ENCODE results near the gene OGG1. TPM values are rescaled to one million over a fixed set of nuclear protein-coding genes. Genes with fewer than 3 reads are reported as not detected.

Gene OGG1
- total and polyA plus RNA-seq, 7 experiments from 2014 or later = 18.4 to 42.9 (median 26.8) TPM

DNA sequence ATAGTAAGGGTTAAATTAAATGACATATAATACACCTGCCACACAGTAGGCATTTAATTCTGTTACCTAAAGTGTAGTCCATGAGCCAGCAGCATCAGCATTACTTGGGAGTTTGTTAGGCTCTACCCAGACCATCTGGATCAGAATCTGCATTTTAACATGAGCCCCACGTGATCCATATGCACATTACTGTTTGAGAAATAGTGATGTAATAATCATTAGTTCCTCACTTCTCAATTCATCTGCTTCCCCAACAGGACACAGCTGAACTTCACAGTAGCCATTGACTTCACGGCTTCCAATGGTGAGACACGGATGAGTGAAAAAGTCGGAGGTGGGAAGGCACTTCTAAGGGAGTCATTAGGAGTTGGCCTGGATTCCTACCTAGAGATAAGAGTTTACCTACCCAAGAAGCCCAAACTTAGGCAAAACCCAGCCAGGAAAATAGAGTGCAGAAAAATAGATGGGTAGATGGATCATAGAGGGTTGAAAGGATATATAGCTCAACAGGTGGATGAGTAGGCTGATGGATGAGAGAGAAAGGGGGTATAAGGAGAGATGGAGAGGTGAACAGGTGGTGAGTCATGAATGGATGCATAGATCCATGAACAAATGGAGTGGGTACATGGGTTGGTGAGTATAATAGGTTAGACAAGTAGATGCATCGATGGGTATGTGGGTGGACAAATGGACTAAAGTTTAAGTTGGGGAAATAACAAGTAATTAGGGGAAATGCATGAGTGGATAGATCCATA lies 32.8 kb upstream of the OGG1 start:
- Mint-ChIP-seq H3K4me1 (peaks cover 0 to 18% (median 17%) of the 10 kb centered on the region in 7 donors), H3K9me3 (peaks cover 0 to 4% (median 0%) of the 10 kb centered on the region in 11 donors), H3K27me3 (peaks cover 0 to 17% (median 6%) of the 10 kb centered on the region in 5 donors), H3K36me3 (no peaks in the 10 kb centered on the region), H3K27ac (no peak overlapping the region), H3K4me3 (peak overlapping the region in 1 of 10 donors; percentile 7)
- no peak for ATAC-seq
- POLR2A ChIA-PET = no interaction called here
- Histone ChIP-seq H3K27ac (ENCODE audit: low read depth, low read length) (no peak overlapping the region), H3K9me3 (ENCODE audit: control insufficient read depth in 2 of 3, low read length in 3 of 3) (no peaks in the 10 kb centered on the region), H3K4me3 (ENCODE audit: low read length) (no peak overlapping the region), H3K36me3 (ENCODE audit: control insufficient read depth in 2 of 3, insufficient read depth in 3 of 3, low read length in 3 of 3) (no peaks in the 10 kb centered on the region), H3K27me3 (ENCODE audit: control insufficient read depth in 2 of 2, insufficient read depth in 2 of 2, low read length in 2 of 2) (no peaks in the 10 kb centered on the region), H3K4me1 (ENCODE audit: control insufficient read depth in 2 of 2, insufficient read depth in 2 of 2, low read length in 2 of 2) (peaks cover 0 to 8% of the 10 kb centered on the region in 2 donors)
- intact Hi-C loops (cut with micrococcal nuclease) = no loop called here
- CTCF ChIA-PET = interaction anchor here (1.5 kb wide), 1 partner anchor 13 kb away, joined by 3 read pairs; no protein-coding TSS in a partner anchor
- no peak for DNase-seq

DNA sequence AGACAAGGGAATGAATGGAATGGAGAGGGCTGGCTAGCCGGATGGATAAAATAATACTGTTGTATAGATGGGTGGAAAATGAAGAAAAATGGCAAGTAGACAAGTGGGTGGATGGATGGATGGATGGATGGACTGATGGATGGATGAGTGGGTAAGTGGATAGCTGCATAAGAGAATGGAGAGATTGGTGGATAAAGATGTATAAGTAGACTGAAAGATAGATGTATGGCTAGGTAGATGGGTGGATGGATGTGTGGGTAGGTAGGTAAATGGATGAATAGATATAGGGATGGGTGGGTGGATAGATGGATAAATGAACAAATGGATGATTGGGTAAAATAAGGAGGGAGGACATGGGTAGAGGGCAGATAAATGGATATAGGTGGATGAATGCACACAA lies 32.2 kb upstream of the OGG1 start:
- Mint-ChIP-seq H3K4me3 (peak overlapping the region in 1 of 10 donors; percentile 7), H3K27ac (peak overlapping the region in 1 of 9 donors; percentile 55), H3K4me1 (peaks cover 0 to 18% (median 17%) of the 10 kb centered on the region in 7 donors), H3K27me3 (peaks cover 0 to 20% (median 6%) of the 10 kb centered on the region in 5 donors), H3K36me3 (no peaks in the 10 kb centered on the region), H3K9me3 (peaks cover 0 to 4% (median 0%) of the 10 kb centered on the region in 11 donors)
- ChIA-PET CTCF (interaction anchor here (0.7 to 2.1 kb wide), 3 partner anchors 10 to 13 kb away, joined by 3 to 13 read pairs (median 4); no protein-coding TSS in a partner anchor), POLR2A (interaction anchor here (0.6 to 1.5 kb wide), 4 partner anchors 9 to 15 kb away, joined by 4 to 5 read pairs (median 4); partner anchors contain the start of gene BRPF1)
- peaks cover 0 to 8% of the 10 kb centered on the region in 2 donors for H3K4me1 ChIP-seq (ENCODE audit: control insufficient read depth in 2 of 2, insufficient read depth in 2 of 2, low read length in 2 of 2)
- H3K4me3 ChIP-seq (ENCODE audit: low read length) = no peak overlapping the region
- no peaks in the 10 kb centered on the region for H3K36me3 ChIP-seq (ENCODE audit: control insufficient read depth in 2 of 3, insufficient read depth in 3 of 3, low read length in 3 of 3)
- DNase-seq = no peak
- H3K27me3 ChIP-seq (ENCODE audit: control insufficient read depth in 2 of 2, insufficient read depth in 2 of 2, low read length in 2 of 2) = no peaks in the 10 kb centered on the region
- intact Hi-C loops (cut with micrococcal nuclease) = no loop called here
- no peaks in the 10 kb centered on the region for H3K9me3 ChIP-seq (ENCODE audit: control insufficient read depth in 2 of 3, low read length in 3 of 3)
- no peak overlapping the region for H3K27ac ChIP-seq (ENCODE audit: low read depth, low read length)
- ATAC-seq = no peak

DNA sequence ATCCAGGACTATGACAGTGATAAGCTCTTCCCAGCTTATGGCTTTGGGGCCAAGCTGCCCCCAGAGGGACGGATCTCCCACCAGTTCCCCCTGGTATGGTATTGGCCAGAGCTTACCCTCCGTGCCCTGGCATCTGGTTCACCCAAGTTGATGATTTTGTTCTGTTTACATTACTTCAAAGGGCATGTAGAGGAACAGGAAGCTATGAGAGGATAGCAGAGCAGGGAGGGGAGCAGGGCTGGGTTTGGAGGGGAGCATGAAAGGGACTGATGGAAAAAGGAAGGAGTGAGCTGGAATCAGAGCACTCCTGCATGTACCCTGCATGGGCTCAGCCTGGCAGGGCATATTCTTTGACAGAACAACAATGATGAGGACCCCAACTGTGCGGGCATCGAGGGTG lies 31.6 kb upstream of the OGG1 start:
- H3K4me3 ChIP-seq (ENCODE audit: low read length) = no peak overlapping the region
- H3K9me3 ChIP-seq (ENCODE audit: control insufficient read depth in 2 of 3, low read length in 3 of 3) = no peaks in the 10 kb centered on the region
- H3K27me3 ChIP-seq (ENCODE audit: control insufficient read depth in 2 of 2, insufficient read depth in 2 of 2, low read length in 2 of 2) = no peaks in the 10 kb centered on the region
- H3K27me3 Mint-ChIP-seq = peaks cover 0 to 19% (median 5%) of the 10 kb centered on the region in 5 donors
- H3K27ac ChIP-seq (ENCODE audit: low read depth, low read length) = no peak overlapping the region
- DNase-seq (no peak), ATAC-seq (no peak)
- H3K4me1 ChIP-seq (ENCODE audit: control insufficient read depth in 2 of 2, insufficient read depth in 2 of 2, low read length in 2 of 2) = peaks cover 0 to 8% of the 10 kb centered on the region in 2 donors
- H3K4me1 Mint-ChIP-seq = peaks cover 0 to 18% (median 17%) of the 10 kb centered on the region in 7 donors
- H3K27ac Mint-ChIP-seq = no peak overlapping the region
- H3K9me3 Mint-ChIP-seq = peaks cover 0 to 4% (median 0%) of the 10 kb centered on the region in 11 donors
- ChIA-PET CTCF (interaction anchor here (0.7 to 2.1 kb wide), 3 partner anchors 9 to 12 kb away, joined by 3 to 13 read pairs (median 4); no protein-coding TSS in a partner anchor), POLR2A (interaction anchor here (0.6 to 1.5 kb wide), 5 partner anchors 9 to 151 kb away, joined by 3 to 5 read pairs (median 4); partner anchors contain the start of gene BRPF1)
- intact Hi-C loops (cut with micrococcal nuclease) = loop anchor here in 1 of 2 donors (1.0 kb wide), 1 partner anchor 9 kb away; no protein-coding TSS in a partner anchor
- H3K36me3 Mint-ChIP-seq = no peaks in the 10 kb centered on the region
- H3K4me3 Mint-ChIP-seq = peak overlapping the region in 1 of 10 donors; percentile 7
- H3K36me3 ChIP-seq (ENCODE audit: control insufficient read depth in 2 of 3, insufficient read depth in 3 of 3, low read length in 3 of 3) = no peaks in the 10 kb centered on the region

DNA sequence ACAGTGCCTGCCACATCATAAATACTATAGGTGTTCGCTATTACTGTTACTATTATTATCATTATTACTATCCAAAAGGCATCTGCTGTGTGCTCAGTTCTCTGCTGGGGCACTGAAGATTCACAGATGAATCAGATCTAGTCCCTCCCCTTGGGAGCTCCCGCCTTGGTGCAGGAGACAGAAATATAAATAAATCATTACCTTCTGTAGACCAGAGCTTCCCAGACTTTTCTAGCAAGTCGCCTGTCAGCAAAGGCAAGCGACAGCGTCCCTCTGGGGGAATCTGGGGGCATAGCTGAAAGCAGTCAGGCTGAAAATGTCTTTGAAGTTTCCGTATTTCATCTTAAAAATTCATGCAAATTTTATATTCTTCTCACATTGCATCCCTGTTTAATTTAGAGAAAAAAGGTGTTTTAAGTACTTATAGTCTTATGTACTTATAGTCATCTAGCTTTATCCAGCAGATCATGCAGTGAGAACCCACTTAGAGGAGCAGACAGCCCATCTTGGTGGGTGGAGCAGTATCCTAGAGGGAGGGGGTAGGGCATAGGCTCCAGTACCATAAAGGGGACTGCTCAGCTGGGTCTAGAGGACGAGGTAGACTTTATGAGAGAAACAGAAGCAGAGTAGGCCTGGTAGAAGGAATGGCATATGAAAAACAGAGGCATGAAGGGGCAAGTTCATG lies 28.6 kb upstream of the OGG1 start:
- Histone ChIP-seq H3K36me3 (ENCODE audit: control insufficient read depth in 2 of 3, insufficient read depth in 3 of 3, low read length in 3 of 3) (no peaks in the 10 kb centered on the region), H3K4me1 (ENCODE audit: control insufficient read depth in 2 of 2, insufficient read depth in 2 of 2, low read length in 2 of 2) (peaks cover 0 to 8% of the 10 kb centered on the region in 2 donors), H3K27ac (ENCODE audit: low read depth, low read length) (no peak overlapping the region), H3K4me3 (ENCODE audit: low read length) (no peak overlapping the region), H3K27me3 (ENCODE audit: control insufficient read depth in 2 of 2, insufficient read depth in 2 of 2, low read length in 2 of 2) (no peaks in the 10 kb centered on the region), H3K9me3 (ENCODE audit: control insufficient read depth in 2 of 3, low read length in 3 of 3) (no peaks in the 10 kb centered on the region)
- intact Hi-C loops (cut with micrococcal nuclease) = no loop called here
- POLR2A ChIA-PET = interaction anchor here (0.7 to 1.0 kb wide), 2 partner anchors 10 kb away, joined by 3 to 4 read pairs; partner anchors contain the start of gene BRPF1
- ATAC-seq = no peak
- Mint-ChIP-seq H3K36me3 (no peaks in the 10 kb centered on the region), H3K4me3 (no peak overlapping the region), H3K27ac (peak overlapping the region in 1 of 9 donors; percentile 7), H3K9me3 (no peaks in the 10 kb centered on the region), H3K4me1 (peaks cover 0 to 22% (median 17%) of the 10 kb centered on the region in 7 donors), H3K27me3 (peaks cover 0 to 12% (median 0%) of the 10 kb centered on the region in 5 donors)
- CTCF ChIA-PET = interaction anchor here (0.7 kb wide), 1 partner anchor 338 kb away, joined by 3 read pairs; no protein-coding TSS in a partner anchor
- no peak for DNase-seq

DNA sequence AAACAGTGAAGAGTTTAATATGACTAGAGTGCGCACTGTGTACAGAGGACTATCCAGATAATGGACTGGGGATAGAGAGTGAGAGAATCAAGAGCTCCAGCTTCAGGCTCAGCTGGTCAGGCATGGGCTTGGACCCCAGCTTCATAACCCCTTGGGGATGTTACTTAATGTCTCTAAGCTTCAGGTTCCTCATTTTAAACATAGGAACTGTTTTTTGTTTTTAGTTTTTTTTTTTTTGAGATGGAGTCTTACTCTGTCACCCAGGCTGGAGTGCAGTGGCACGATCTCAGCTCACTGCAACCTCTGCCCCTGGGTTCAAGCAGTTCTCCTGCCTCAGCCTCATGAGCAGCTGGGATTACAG lies 28.1 kb upstream of the OGG1 start:
- no peak overlapping the region for H3K27ac Mint-ChIP-seq
- POLR2A ChIA-PET = interaction anchor here (0.7 to 1.0 kb wide), 2 partner anchors 9 to 448 kb away, joined by 4 read pairs; partner anchors contain the start of gene BRPF1

DNA sequence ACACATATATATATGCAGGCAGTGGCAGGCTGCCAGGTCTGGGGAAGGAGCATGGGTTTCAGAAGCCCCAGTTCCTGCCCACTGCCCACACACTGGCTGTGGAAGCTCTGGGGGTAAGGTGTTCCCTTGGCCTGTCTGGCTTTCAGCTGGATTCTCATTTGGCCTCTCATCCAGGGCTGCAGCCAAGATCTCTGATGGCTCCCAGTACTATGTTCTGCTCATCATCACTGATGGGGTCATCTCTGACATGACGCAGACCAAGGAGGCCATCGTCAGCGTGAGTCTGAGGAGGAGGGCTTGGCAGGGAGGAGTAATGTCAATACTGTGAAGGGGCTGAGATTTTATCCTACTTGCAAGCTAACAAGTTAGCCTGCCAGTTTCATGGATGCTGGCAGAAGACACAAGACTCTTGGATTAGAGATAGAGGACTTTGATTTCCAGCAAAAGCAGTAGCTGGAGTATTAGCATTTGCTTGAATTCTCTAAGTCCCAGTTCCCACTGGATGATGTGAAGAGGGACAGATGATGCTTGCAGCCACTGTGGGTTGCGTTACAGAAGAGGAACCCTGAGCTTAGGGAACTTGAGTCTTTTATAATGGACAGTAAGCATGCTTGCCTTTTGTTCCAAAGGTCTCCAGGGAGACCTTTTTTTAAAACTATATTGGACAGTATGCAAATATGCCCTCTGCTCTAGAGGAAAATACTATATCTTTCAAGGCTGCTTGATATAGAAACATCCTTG lies 23.8 kb upstream of the OGG1 start:
- H3K4me3 Mint-ChIP-seq = no peak overlapping the region
- peaks cover 0 to 2% (median 0%) of the 10 kb centered on the region in 11 donors for H3K9me3 Mint-ChIP-seq
- ATAC-seq = no peak
- intact Hi-C loops (cut with micrococcal nuclease) = loop anchor here in 1 of 2 donors (2.0 kb wide), 1 partner anchor 21 kb away; no protein-coding TSS in a partner anchor
- Histone ChIP-seq H3K27me3 (ENCODE audit: control insufficient read depth in 2 of 2, insufficient read depth in 2 of 2, low read length in 2 of 2) (no peaks in the 10 kb centered on the region), H3K4me1 (ENCODE audit: control insufficient read depth in 2 of 2, insufficient read depth in 2 of 2, low read length in 2 of 2) (peaks cover 20 to 23% of the 10 kb centered on the region in 2 donors), H3K36me3 (ENCODE audit: control insufficient read depth in 2 of 3, insufficient read depth in 3 of 3, low read length in 3 of 3) (no peaks in the 10 kb centered on the region), H3K9me3 (ENCODE audit: control insufficient read depth in 2 of 3, low read length in 3 of 3) (no peaks in the 10 kb centered on the region), H3K4me3 (ENCODE audit: low read length) (no peak overlapping the region), H3K27ac (ENCODE audit: low read depth, low read length) (no peak overlapping the region)
- H3K4me1 Mint-ChIP-seq = peaks cover 23 to 36% (median 32%) of the 10 kb centered on the region in 7 donors
- CTCF ChIA-PET = no interaction called here
- no peaks in the 10 kb centered on the region for H3K36me3 Mint-ChIP-seq
- no peak for DNase-seq
- POLR2A ChIA-PET = no interaction called here
- H3K27ac Mint-ChIP-seq = peak overlapping the region in 2 of 9 donors; percentile 17 to 22
- H3K27me3 Mint-ChIP-seq = peaks cover 0 to 7% (median 0%) of the 10 kb centered on the region in 5 donors

More for the DNA sequence above, 28.1 kb upstream of the OGG1 start:
- no peak overlapping the region for H3K4me3 Mint-ChIP-seq
- H3K4me1 Mint-ChIP-seq = peaks cover 2 to 25% (median 18%) of the 10 kb centered on the region in 7 donors
- Histone ChIP-seq H3K4me1 (ENCODE audit: control insufficient read depth in 2 of 2, insufficient read depth in 2 of 2, low read length in 2 of 2) (peaks cover 3 to 11% of the 10 kb centered on the region in 2 donors), H3K27me3 (ENCODE audit: control insufficient read depth in 2 of 2, insufficient read depth in 2 of 2, low read length in 2 of 2) (no peaks in the 10 kb centered on the region), H3K36me3 (ENCODE audit: control insufficient read depth in 2 of 3, insufficient read depth in 3 of 3, low read length in 3 of 3) (no peaks in the 10 kb centered on the region), H3K27ac (ENCODE audit: low read depth, low read length) (no peak overlapping the region), H3K4me3 (ENCODE audit: low read length) (no peak overlapping the region), H3K9me3 (ENCODE audit: control insufficient read depth in 2 of 3, low read length in 3 of 3) (no peaks in the 10 kb centered on the region)
- CTCF ChIA-PET = interaction anchor here (0.6 to 0.7 kb wide), 2 partner anchors 339 to 612 kb away, joined by 3 to 4 read pairs; no protein-coding TSS in a partner anchor
- no peaks in the 10 kb centered on the region for H3K9me3 Mint-ChIP-seq
- H3K36me3 Mint-ChIP-seq = no peaks in the 10 kb centered on the region
- no peak for ATAC-seq
- H3K27me3 Mint-ChIP-seq = peaks cover 0 to 12% (median 0%) of the 10 kb centered on the region in 5 donors
- intact Hi-C loops (cut with micrococcal nuclease) = no loop called here
- no peak for DNase-seq

Measured in naive thymus-derived CD4-positive, alpha-beta T cell (primary cell).